Stimulated activated memory B cell treated with anti-CD40 and anti-IgM and Interleukin-4, amounts not matched to agents 10 μg/mL and 1 μg/mL and 100 μg/mL, for 72 hours (primary cell): ENCODE measurements around the gene MYH10.
A peak's percentile ranks its signal among the peaks of the same experiment; 100 is the strongest.

Experiments
- ATAC-seq: fragments of 150-1000 bp; cut with Tn5 transposase; 2 replicates; pipeline ENCODE4 v1.10.0; 2021
- H3K27ac Mint-ChIP-seq: one replicate; pipeline ENCODE4 v1.8.0; 2022; ENCODE audit warnings: mild to moderate bottlenecking, mixed read lengths
- H3K27me3 Mint-ChIP-seq: one replicate; pipeline ENCODE4 v1.8.0; 2022; ENCODE audit warnings: mixed read lengths
- H3K36me3 Mint-ChIP-seq: one replicate; pipeline ENCODE4 v1.8.0; 2022; ENCODE audit warnings: mixed read lengths
- H3K4me1 Mint-ChIP-seq: one replicate; pipeline ENCODE4 v1.8.0; 2022; ENCODE audit warnings: mixed read lengths
- H3K4me3 Mint-ChIP-seq: one replicate; pipeline ENCODE4 v1.8.0; 2022; ENCODE audit warnings: mild to moderate bottlenecking, moderate library complexity, mixed read lengths
- H3K9me3 Mint-ChIP-seq: one replicate; pipeline ENCODE4 v1.8.0; 2022; ENCODE audit warnings: mixed read lengths

MYH10 gene

DNA sequence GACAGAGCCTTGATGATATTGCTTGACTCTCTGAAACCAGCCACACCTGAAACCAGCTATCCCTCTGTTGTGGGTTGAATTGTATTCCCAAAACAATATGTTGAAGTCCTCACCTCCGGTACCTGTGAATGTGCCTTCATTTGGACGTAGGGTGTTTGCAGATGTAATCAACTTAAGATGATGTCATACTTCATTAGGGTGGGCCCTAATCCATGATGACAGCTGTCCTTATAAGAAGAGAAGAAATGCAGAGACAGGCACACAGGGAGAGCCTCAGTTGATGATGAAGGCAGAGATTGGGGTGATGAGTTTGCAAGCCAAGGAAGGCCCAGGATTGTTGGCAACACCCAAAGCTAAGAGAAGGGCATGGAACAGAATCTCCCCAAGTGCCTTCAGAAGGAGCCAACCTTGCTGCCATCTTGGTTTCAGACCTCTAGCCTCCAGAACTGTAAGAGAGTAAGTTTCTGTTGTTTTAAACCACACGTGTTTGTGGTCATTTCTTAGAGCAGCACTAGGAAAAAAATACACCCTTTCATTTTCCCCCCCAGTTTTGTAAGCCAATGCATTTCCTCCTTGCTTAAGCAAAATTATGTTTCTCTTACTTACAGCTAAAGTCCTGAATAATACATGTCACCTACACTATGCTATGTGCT lies 29.4 kb upstream of the MYH10 start:
- ATAC-seq = no peak
- peaks cover 27% of the 10 kb centered on the region for H3K27me3 Mint-ChIP-seq
- H3K36me3 Mint-ChIP-seq = peaks cover 11% of the 10 kb centered on the region
- peaks cover 14% of the 10 kb centered on the region for H3K9me3 Mint-ChIP-seq
- H3K27ac Mint-ChIP-seq = no peak overlapping the region
- no peak overlapping the region for H3K4me3 Mint-ChIP-seq
- no peaks in the 10 kb centered on the region for H3K4me1 Mint-ChIP-seq

- no peak for ATAC-seq
- no peak overlapping the region for H3K27ac Mint-ChIP-seq
- peaks cover 14% of the 10 kb centered on the region for H3K9me3 Mint-ChIP-seq
- peaks cover 27% of the 10 kb centered on the region for H3K27me3 Mint-ChIP-seq
- H3K4me1 Mint-ChIP-seq = no peaks in the 10 kb centered on the region
- H3K4me3 Mint-ChIP-seq = no peak overlapping the region
- peaks cover 11% of the 10 kb centered on the region for H3K36me3 Mint-ChIP-seq
These were observed 28.3 kb upstream of the MYH10 start for GRCh38 chr17:8658810-8659209.

- no peak overlapping the region for H3K27ac Mint-ChIP-seq
These were observed 26.2 kb upstream of the MYH10 start for GRCh38 chr17:8656693-8657092.

DNA sequence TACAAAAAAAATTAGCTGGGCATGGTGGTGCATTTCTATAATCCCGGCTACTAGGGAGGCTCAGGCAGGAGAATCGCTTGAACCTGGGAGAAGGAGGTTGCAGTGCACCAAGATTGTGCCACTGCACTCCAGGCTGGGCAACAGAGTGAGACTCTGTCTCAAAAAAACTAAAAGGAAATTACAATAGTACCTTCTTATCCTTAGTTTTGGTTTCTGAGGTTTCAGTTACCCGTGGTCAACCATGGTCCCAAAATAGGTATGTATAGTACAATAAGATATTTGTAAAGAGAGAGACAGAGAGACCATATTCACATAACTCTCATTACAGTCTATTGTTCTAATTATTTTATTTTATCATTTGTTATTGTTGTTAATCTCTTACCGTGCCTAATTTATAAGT lies 24.3 kb upstream of the MYH10 start:
- Mint-ChIP-seq H3K4me3 (no peak overlapping the region), H3K4me1 (no peaks in the 10 kb centered on the region), H3K27me3 (peaks cover 37% of the 10 kb centered on the region), H3K9me3 (peaks cover 10% of the 10 kb centered on the region), H3K27ac (no peak overlapping the region), H3K36me3 (peaks cover 11% of the 10 kb centered on the region)
- ATAC-seq = no peak

More at GRCh38 chr17:8656693-8657092, 26.2 kb upstream of the MYH10 start:
- ATAC-seq = no peak
- Mint-ChIP-seq H3K27me3 (peaks cover 28% of the 10 kb centered on the region), H3K4me3 (no peak overlapping the region), H3K4me1 (no peaks in the 10 kb centered on the region), H3K36me3 (peaks cover 11% of the 10 kb centered on the region), H3K9me3 (peaks cover 14% of the 10 kb centered on the region)

GRCh38 chr17:8651013-8651412 lies 20.5 kb upstream of the MYH10 start:
- Mint-ChIP-seq H3K4me3 (no peak overlapping the region), H3K27me3 (peaks cover 40% of the 10 kb centered on the region), H3K27ac (no peak overlapping the region), H3K9me3 (no peaks in the 10 kb centered on the region), H3K36me3 (no peaks in the 10 kb centered on the region), H3K4me1 (no peaks in the 10 kb centered on the region)
- ATAC-seq = no peak

GRCh38 chr17:8650119-8650499 lies 19.6 kb upstream of the MYH10 start:
- Mint-ChIP-seq H3K9me3 (no peaks in the 10 kb centered on the region), H3K27me3 (peaks cover 49% of the 10 kb centered on the region), H3K36me3 (no peaks in the 10 kb centered on the region), H3K4me3 (no peak overlapping the region), H3K27ac (no peak overlapping the region), H3K4me1 (no peaks in the 10 kb centered on the region)
- ATAC-seq = no peak

DNA sequence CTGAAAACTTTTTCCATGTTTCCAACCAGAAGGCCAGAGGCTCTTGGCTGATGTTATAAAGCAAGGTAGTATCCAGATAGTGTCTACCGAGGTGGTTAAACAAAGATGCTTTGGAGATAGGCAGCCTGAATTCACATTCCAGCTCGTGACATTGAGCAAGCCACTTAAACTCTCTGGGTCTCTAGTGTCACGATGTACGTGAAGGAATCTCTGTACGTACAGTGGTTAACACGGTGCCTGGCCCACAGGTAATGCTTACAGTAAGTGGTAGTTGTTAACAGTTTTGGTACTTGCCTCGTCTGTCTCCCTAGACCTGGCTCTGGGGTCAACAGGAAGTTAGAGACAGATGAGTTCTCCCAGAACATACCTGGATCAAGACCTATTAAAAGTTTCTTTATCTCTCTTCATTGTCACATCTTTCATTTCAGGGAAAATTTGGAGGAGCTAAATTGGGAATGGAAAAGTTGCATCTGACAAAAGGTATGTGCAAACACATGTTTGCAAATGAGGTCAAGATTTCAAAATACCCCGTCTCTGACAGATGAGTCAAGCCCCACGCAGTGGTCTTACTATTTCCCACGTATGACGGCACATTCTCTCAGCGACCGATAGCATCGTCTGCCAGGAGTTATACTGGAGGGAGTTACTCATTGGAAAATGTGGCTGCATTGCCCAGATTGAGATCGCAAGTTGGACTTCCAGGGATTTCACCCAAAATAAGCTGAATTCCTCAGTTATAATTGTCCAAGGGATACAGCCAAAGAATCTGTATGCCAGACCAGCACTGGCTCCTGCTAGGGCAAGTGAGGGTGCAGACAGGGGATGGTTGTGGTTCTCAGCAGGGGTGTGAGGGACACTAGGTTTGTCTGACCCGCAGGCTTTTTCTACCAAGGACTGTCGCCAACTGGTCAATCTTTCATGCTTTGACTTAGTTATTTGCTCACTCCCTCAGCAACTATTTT lies 18.9 kb upstream of the MYH10 start:
- Mint-ChIP-seq H3K27me3 (peaks cover 56% of the 10 kb centered on the region), H3K27ac (no peak overlapping the region), H3K9me3 (no peaks in the 10 kb centered on the region), H3K4me1 (no peaks in the 10 kb centered on the region), H3K36me3 (no peaks in the 10 kb centered on the region), H3K4me3 (no peak overlapping the region)
- no peak for ATAC-seq

DNA sequence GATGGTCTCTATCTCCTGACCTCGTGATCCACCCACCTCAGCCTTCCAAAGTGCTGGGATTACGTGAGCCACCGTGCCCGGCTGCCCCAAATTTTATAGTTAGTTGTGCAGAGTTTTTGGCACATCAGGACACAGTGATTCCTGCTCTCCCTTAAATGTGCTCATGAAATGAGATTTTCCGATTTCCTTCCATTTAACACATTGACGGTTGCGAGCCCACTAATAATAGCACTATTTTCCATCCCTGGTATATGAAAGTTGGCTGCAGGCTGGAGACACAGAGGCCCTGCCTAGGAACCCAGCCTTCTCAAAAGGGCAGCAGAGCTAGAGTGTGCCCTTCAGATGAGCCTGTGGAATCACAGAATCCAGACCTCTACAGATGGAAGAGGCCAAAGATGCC lies 17.4 kb upstream of the MYH10 start:
- no peak overlapping the region for H3K4me3 Mint-ChIP-seq
- ATAC-seq = no peak
- H3K36me3 Mint-ChIP-seq = no peaks in the 10 kb centered on the region
- H3K27me3 Mint-ChIP-seq = peaks cover 68% of the 10 kb centered on the region
- no peak overlapping the region for H3K27ac Mint-ChIP-seq
- H3K4me1 Mint-ChIP-seq = no peaks in the 10 kb centered on the region
- peaks cover 2% of the 10 kb centered on the region for H3K9me3 Mint-ChIP-seq

GRCh38 chr17:8647202-8647601 lies 16.7 kb upstream of the MYH10 start:
- no peak for ATAC-seq
- Mint-ChIP-seq H3K4me1 (no peaks in the 10 kb centered on the region), H3K27me3 (peaks cover 63% of the 10 kb centered on the region), H3K27ac (no peak overlapping the region), H3K9me3 (peaks cover 2% of the 10 kb centered on the region), H3K36me3 (no peaks in the 10 kb centered on the region), H3K4me3 (no peak overlapping the region)

GRCh38 chr17:8644507-8644902 lies 14.0 kb upstream of the MYH10 start:
- H3K36me3 Mint-ChIP-seq = no peaks in the 10 kb centered on the region
- H3K27ac Mint-ChIP-seq = no peak overlapping the region
- ATAC-seq = no peak
- H3K9me3 Mint-ChIP-seq = peaks cover 2% of the 10 kb centered on the region
- H3K4me3 Mint-ChIP-seq = no peak overlapping the region
- H3K27me3 Mint-ChIP-seq = peaks cover 48% of the 10 kb centered on the region
- no peaks in the 10 kb centered on the region for H3K4me1 Mint-ChIP-seq

DNA sequence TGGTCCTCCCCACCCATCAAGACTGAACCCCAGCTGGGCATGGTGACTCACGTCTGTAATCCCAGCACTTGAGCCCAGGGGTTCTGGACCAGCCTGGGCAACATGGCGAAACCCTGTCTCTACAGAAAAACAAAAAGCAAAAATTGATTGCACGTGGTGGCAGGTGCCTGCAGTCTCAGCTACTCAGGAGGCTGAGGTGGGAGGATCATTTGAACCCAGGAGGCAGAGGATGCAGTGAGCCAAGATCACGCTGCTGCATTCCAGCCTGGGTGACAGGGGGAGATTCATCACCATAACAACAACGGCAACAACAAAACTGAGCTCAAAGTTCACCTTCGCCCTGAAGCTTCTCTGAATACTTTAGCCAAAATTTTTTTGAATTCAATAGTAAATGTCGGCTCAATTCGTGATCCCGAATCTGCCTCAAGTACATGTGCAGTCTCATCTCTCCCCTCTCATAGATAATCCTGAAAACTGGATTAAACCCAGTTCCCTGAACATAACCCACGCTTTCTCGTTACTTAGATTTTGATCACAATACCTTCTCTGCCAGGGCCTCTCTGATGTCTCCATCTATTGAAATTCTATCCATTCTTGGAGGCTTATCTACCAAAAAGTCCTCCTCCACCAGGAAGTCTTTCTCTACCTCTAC lies 13.5 kb upstream of the MYH10 start:
- Mint-ChIP-seq H3K4me3 (no peak overlapping the region), H3K36me3 (no peaks in the 10 kb centered on the region), H3K4me1 (no peaks in the 10 kb centered on the region), H3K27me3 (peaks cover 48% of the 10 kb centered on the region), H3K27ac (no peak overlapping the region), H3K9me3 (peaks cover 2% of the 10 kb centered on the region)
- ATAC-seq = no peak

DNA sequence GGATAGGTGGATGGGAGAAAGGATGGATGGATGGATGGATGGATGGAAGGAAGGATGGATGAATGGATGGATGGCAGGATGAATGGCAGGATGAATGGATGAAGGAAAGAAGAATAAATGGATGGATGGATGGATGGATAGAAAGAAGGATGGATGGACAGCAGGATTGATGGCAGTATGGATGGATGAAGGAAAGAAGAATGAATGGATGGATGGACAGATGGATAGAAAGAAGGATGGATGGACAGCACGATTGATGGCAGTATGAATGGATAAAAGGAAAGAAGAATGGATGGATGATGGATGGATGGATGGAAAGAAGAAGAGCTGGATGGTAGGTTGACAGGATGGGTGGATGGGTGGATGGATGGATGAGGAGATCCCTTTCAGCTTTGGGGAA lies 9.2 kb upstream of the MYH10 start:
- Mint-ChIP-seq H3K9me3 (peaks cover 2% of the 10 kb centered on the region), H3K4me1 (no peaks in the 10 kb centered on the region)
- ATAC-seq = no peak

GRCh38 chr17:8632061-8632460 lies 1.5 kb upstream of the MYH10 start:
- H3K9me3 Mint-ChIP-seq = no peaks in the 10 kb centered on the region
- peaks cover 90% of the 10 kb centered on the region for H3K27me3 Mint-ChIP-seq
- H3K4me1 Mint-ChIP-seq = peaks cover 19% of the 10 kb centered on the region
- no peak overlapping the region for H3K27ac Mint-ChIP-seq
- H3K36me3 Mint-ChIP-seq = no peaks in the 10 kb centered on the region
- no peak overlapping the region for H3K4me3 Mint-ChIP-seq
- no peak for ATAC-seq

More for the DNA sequence above, 9.2 kb upstream of the MYH10 start:
- H3K36me3 Mint-ChIP-seq = no peaks in the 10 kb centered on the region
- no peak overlapping the region for H3K4me3 Mint-ChIP-seq
- peaks cover 31% of the 10 kb centered on the region for H3K27me3 Mint-ChIP-seq
- H3K27ac Mint-ChIP-seq = no peak overlapping the region

GRCh38 chr17:8631554-8631877 lies 991 bp upstream of the MYH10 start:
- H3K4me3 Mint-ChIP-seq = peak overlapping the region; percentile 69
- H3K4me1 Mint-ChIP-seq = peaks cover 19% of the 10 kb centered on the region
- H3K36me3 Mint-ChIP-seq = no peaks in the 10 kb centered on the region
- peaks cover 88% of the 10 kb centered on the region for H3K27me3 Mint-ChIP-seq
- no peaks in the 10 kb centered on the region for H3K9me3 Mint-ChIP-seq
- no peak for ATAC-seq
- no peak overlapping the region for H3K27ac Mint-ChIP-seq

- Mint-ChIP-seq H3K27ac (peak overlapping the region; percentile 67), H3K27me3 (peaks cover 84% of the 10 kb centered on the region), H3K4me3 (peak overlapping the region; percentile 87), H3K4me1 (peaks cover 19% of the 10 kb centered on the region), H3K36me3 (no peaks in the 10 kb centered on the region), H3K9me3 (no peaks in the 10 kb centered on the region)
- ATAC-seq = peak; percentile 99
These were observed 453 bp upstream of the MYH10 start for GRCh38 chr17:8630802-8631553.
